K562 (cell line): ENCODE results near the gene LRRC4C. TPM values are rescaled to one million over a fixed set of nuclear protein-coding genes. Genes with fewer than 3 reads are reported as not detected.

Experiments used
- ATAC-seq: fragments of 200-7000 bp; cut with Tn5 transposase; 3 replicates; pipeline ENCODE4 v1.9.1; 2020; ENCODE audit warnings: moderate library complexity
- BruUV-seq: library from RNA; stranded (reverse); fragments of 400-500 nt; replicated peaks from 2 replicates; lab custom pipeline; 2021; lab: Mats Ljungman, UMichigan
- CTCF ChIA-PET: fragments of 300-600 bp; formaldehyde crosslinking; extraction: SDS; loops from one replicate; lab custom pipeline; 2021; ENCODE audit warnings: low intra/inter-chr PET ratio; lab: Yijun Ruan, JAX
- POLR2A ChIA-PET: fragments of 300-600, 350-650 bp; sonication (Branson Sonifier 250); formaldehyde crosslinking; extraction: SDS; loops from one replicate; lab custom pipeline; 2021; ENCODE audit warnings: antibody characterized with exemption, inconsistent platforms; lab: Yijun Ruan, JAX
- DNase-seq, 4 experiments: peaks; one replicate each; pipeline versions ENCODE4 v3.0.0 to v3.0.0-alpha.2; 2011 to 2018; ENCODE audit warnings: low spot score in 3 of 4, mixed read lengths in 3 of 4; ENCODE audit errors: extremely low read depth in 1 of 4
- FAIRE-seq: peaks from 2 replicates; lab custom pipeline; 2011; peaks lifted over from hg19 to GRCh38; lab: Jason Lieb, UNC
- H2AFZ ChIP-seq: 2 replicates; pipeline ENCODE4 v1.6.0; 2011; ENCODE audit warnings: low read depth, low read length, control low read depth, inconsistent platforms
- H3K27ac ChIP-seq: fragments of 200-600 bp; 3 replicates; pipeline ENCODE4 v1.8.0; 2011; ENCODE audit warnings: low read depth, mild to moderate bottlenecking, control low read depth, inconsistent platforms, low read length, moderate library complexity, mixed read lengths; ENCODE audit errors: extremely low read depth
- H3K27me3 ChIP-seq, 2 experiments: fragments of 300-600 bp in 1 of 2; 2 replicates in 1 of 2; 3 replicates in 1 of 2; pipeline versions ENCODE4 v1.6.0 to v1.8.0; 2011; ENCODE audit warnings: inconsistent platforms in 2 of 2, low read length in 2 of 2, mild to moderate bottlenecking in 1 of 2, mixed read lengths in 1 of 2, moderate library complexity in 1 of 2; ENCODE audit not compliant: control insufficient read depth in 2 of 2, insufficient read depth in 2 of 2
- H3K36me3 ChIP-seq: fragments of 300-600 bp; 3 replicates; pipeline ENCODE4 v1.8.0; 2011; ENCODE audit warnings: mild to moderate bottlenecking, low read length, inconsistent platforms; ENCODE audit not compliant: control insufficient read depth, insufficient read depth
- H3K4me1 ChIP-seq, 2 experiments: fragments of 200-600 bp in 1 of 2; replicated peaks in 1 of 2; 2 replicates in 1 of 2; 3 replicates in 1 of 2; pipeline versions ENCODE4 v1.5.1 to v1.8.0; 2011; ENCODE audit warnings: inconsistent platforms in 2 of 2, low read length in 2 of 2, mild to moderate bottlenecking in 1 of 2, mixed read lengths in 1 of 2, moderate library complexity in 1 of 2; ENCODE audit not compliant: control insufficient read depth in 2 of 2, insufficient read depth in 2 of 2
- H3K4me2 ChIP-seq: 2 replicates; pipeline ENCODE4 v1.6.1; 2011; ENCODE audit warnings: low read length, control low read depth, inconsistent platforms, mixed read lengths; ENCODE audit not compliant: insufficient read depth
- H3K4me3 ChIP-seq: fragments of 200-600 bp; sonication (generic), shearing (Covaris generic); 2 replicates; pipeline ENCODE4 v1.5.1; 2016; ENCODE audit warnings: control low read depth, inconsistent platforms
- H3K79me2 ChIP-seq: fragments of 200-600 bp; 3 replicates; pipeline ENCODE4 v1.8.0; 2011; ENCODE audit warnings: low read length, inconsistent platforms; ENCODE audit not compliant: control insufficient read depth, insufficient read depth
- H3K9ac ChIP-seq, 2 experiments: 2 replicates each; pipeline versions ENCODE4 v1.6.0 to v1.6.1; 2011; ENCODE audit warnings: low read depth in 2 of 2, low read length in 2 of 2, control low read depth in 1 of 2, inconsistent platforms in 1 of 2, mild to moderate bottlenecking in 1 of 2, mixed read lengths in 1 of 2; ENCODE audit not compliant: insufficient read depth in 1 of 2
- H3K9me1 ChIP-seq: one replicate; pipeline ENCODE4 v1.6.0; 2011; ENCODE audit warnings: inconsistent platforms, mild to moderate bottlenecking, low read length, moderate library complexity; ENCODE audit not compliant: control insufficient read depth, insufficient read depth
- H3K9me3 ChIP-seq: replicated peaks from 2 replicates; pipeline ENCODE4 v1.5.1; 2011; ENCODE audit warnings: low read depth, low read length, inconsistent platforms; ENCODE audit not compliant: control insufficient read depth, insufficient read depth
- H4K20me1 ChIP-seq: replicated peaks from 2 replicates; pipeline ENCODE4 v1.6.1; 2011; ENCODE audit warnings: low read length, inconsistent platforms, mixed read lengths; ENCODE audit not compliant: control insufficient read depth, insufficient read depth
- BHLHE40 ChIP-seq: IDR thresholded peaks from 2 replicates; pipeline ENCODE4 v1.6.1; 2011; ENCODE audit warnings: low read length, improper control_type of control experiment
- CC2D1A ChIP-seq: fragments of 450-650 bp; IDR thresholded peaks from 2 replicates; pipeline ENCODE4 v1.6.1; 2017; ENCODE audit warnings: mild to moderate bottlenecking
- FOSL1 ChIP-seq: fragments of 200-800 bp; sonication (Bioruptor generic); conservative IDR thresholded peaks from 2 replicates; pipeline ENCODE4 v1.6.1; 2016; ENCODE audit warnings: missing genetic modification characterization, missing compliant biosample characterization
- KAT8 ChIP-seq: fragments of 450-650 bp; IDR thresholded peaks from 2 replicates; pipeline ENCODE4 v1.6.1; 2016; ENCODE audit warnings: low read depth, mild to moderate bottlenecking
- KLF13 ChIP-seq: fragments of 450-650 bp; IDR thresholded peaks from 2 replicates; pipeline ENCODE4 v1.6.1; 2016; ENCODE audit warnings: missing genetic modification characterization, low read depth, mild to moderate bottlenecking, missing compliant biosample characterization, moderate library complexity, borderline replicate concordance
- MTF1 ChIP-seq: fragments of 250-450 bp; sonication (Bioruptor Pico); IDR thresholded peaks from 2 replicates; pipeline ENCODE4 v1.9.0; 2021; ENCODE audit warnings: moderate library complexity, mild to moderate bottlenecking, inconsistent platforms, borderline replicate concordance
- RBM17 ChIP-seq: fragments of 200-400 bp; formaldehyde crosslinking; IDR thresholded peaks from 2 replicates; pipeline ENCODE4 v1.6.1; 2017; ENCODE audit warnings: low read depth, mild to moderate bottlenecking, low read length, borderline replicate concordance
- RFX7 ChIP-seq: fragments of 250-450 bp; sonication (Bioruptor Pico); IDR thresholded peaks from 2 replicates; pipeline ENCODE4 v1.5.1; 2021; ENCODE audit warnings: mild to moderate bottlenecking
- SAFB2 ChIP-seq: fragments of 200-400 bp; formaldehyde crosslinking; IDR thresholded peaks from 2 replicates; pipeline ENCODE4 v1.6.1; 2018; ENCODE audit warnings: borderline replicate concordance, low read length, low read depth, moderate library complexity; ENCODE audit not compliant: severe bottlenecking
- TCF7L2 ChIP-seq: fragments of 150-350 bp; IDR thresholded peaks from 2 replicates; pipeline ENCODE4 v1.6.1; 2016; ENCODE audit warnings: low read depth, mild to moderate bottlenecking, low read length, moderate library complexity
- U2AF2 ChIP-seq: fragments of 200-400 bp; formaldehyde crosslinking; optimal IDR thresholded peaks from 2 replicates; pipeline ENCODE3; 2017; ENCODE audit warnings: low read depth, mild to moderate bottlenecking, low read length
- ZFX ChIP-seq: sonication (generic); formaldehyde crosslinking; IDR thresholded peaks from 2 replicates; pipeline ENCODE4 v1.8.0; 2022; ENCODE audit warnings: mild to moderate bottlenecking, missing genetic modification reagents, moderate library complexity
- ZNF12 ChIP-seq: sonication (generic); formaldehyde crosslinking; IDR thresholded peaks from 2 replicates; pipeline ENCODE4 v1.4.0; 2020; ENCODE audit warnings: mild to moderate bottlenecking, missing genetic modification reagents
- ZNF23 ChIP-seq: fragments of 250-450 bp; sonication (Bioruptor Pico); IDR thresholded peaks from 2 replicates; pipeline ENCODE4 v1.4.0; 2020; ENCODE audit warnings: mild to moderate bottlenecking
- WGBS: fragments of 100-300 bp; shearing (Covaris generic); methylation state at CpG from one replicate; pipeline ENCODE4 v1.1.6; 2016; ENCODE audit warnings: low coverage, mixed read lengths; ENCODE audit not compliant: insufficient coverage; ENCODE audit errors: missing lambda C conversion rate; 5-methylcytosine and 5-hydroxymethylcytosine counted together
- in situ Hi-C: fragments of 300-500 bp; cut with MboI; formaldehyde crosslinking; loops from 4 replicates; pipeline ENCODE4 v1.15.0; 2018; ENCODE audit warnings: inconsistent platforms, mixed read lengths
- intact Hi-C: fragments of 100-400 bp; cut with micrococcal nuclease; formaldehyde crosslinking; loops from 2 replicates; pipeline ENCODE4 v1.14.2; 2022
- polyA plus RNA-seq, 8 experiments: library from polyadenylated mRNA; depleted of rRNA in 4 of 8; stranded (reverse) in 5 of 8; unstranded in 3 of 8; fragments of >200 nt; fragmentation: Nextera tagmentation in 2 of 8; fragmentation: Illumina TruSeq in 1 of 8; extraction: Ambion mirVana in 2 of 8; extraction: Trizol in 1 of 8; gene quantifications; 2 replicates each; pipeline versions ENCODE4 v1.2.1 to v1.2.3, GENCODE V29; 2011 to 2014; ENCODE audit warnings: inconsistent platforms in 1 of 8, missing spikeins in 1 of 8
- total RNA-seq, 7 experiments: library from RNA; depleted of rRNA in 6 of 7; stranded (reverse); fragments of >200 nt in 6 of 7; fragmentation: Illumina TruSeq in 2 of 7; extraction: Trizol in 2 of 7; gene quantifications; 2 replicates each; pipeline versions ENCODE4 v1.2.1 to v1.2.3, GENCODE V29; 2011 to 2021; ENCODE audit warnings: low replicate concordance in 1 of 7

LRRC4C gene
- total and polyA plus RNA-seq, 9 of the 15 experiments (the other 6 are each of a cell fraction or from before 2014, with no cell fraction given) = not detected

- no peak for TF ChIP-seq KAT8
Measured at GRCh38 chr11:40179541-40179940, 1279.9 kb downstream of the LRRC4C start (continued).

- Histone ChIP-seq H3K27me3 (no peaks in the 10 kb centered on the region), H4K20me1 (no peaks in the 10 kb centered on the region), H3K4me1 (no peaks in the 10 kb centered on the region), H3K4me3 (no peak overlapping the region), H3K9ac (no peak overlapping the region), H3K27ac (no peak overlapping the region), H3K9me3 (no peaks in the 10 kb centered on the region), H3K79me2 (no peaks in the 10 kb centered on the region), H2AFZ (no peak overlapping the region), H3K36me3 (no peaks in the 10 kb centered on the region), H3K4me2 (no peak overlapping the region), H3K9me1 (no peaks in the 10 kb centered on the region)
- 0% methylated on average over 2 of the region's 2 CpGs for WGBS
- intact Hi-C loops (no loop called here), in situ Hi-C loops (no loop called here)
- POLR2A ChIA-PET = no interaction called here
- no TSS peak for BruUV-seq
- ATAC-seq = no peak
- TF ChIP-seq MTF1 (CRISPR knock-in tag) (no peak), ZNF12 (CRISPR knock-in tag) (no peak)
- no peak for DNase-seq
- no peak for FAIRE-seq
- CTCF ChIA-PET = no interaction called here
Measured at GRCh38 chr11:40178470-40178869, 1281.0 kb downstream of the LRRC4C start.

GRCh38 chr11:40175980-40176379 is 1283.5 kb downstream of the LRRC4C start:
- H3K27me3 ChIP-seq = no peaks in the 10 kb centered on the region
- BruUV-seq = no TSS peak
- 15% methylated on average over 3 of the region's 3 CpGs for WGBS
- no peak overlapping the region for H3K4me3 ChIP-seq
- H3K9me3 ChIP-seq = no peaks in the 10 kb centered on the region; the same call in 1 of the 2 replicates
- H3K4me2 ChIP-seq = no peak overlapping the region
- TF ChIP-seq KLF13 (tag) (no peak), BHLHE40 (no peak), FOSL1 (tag) (no peak), SAFB2 (no peak), U2AF2 (no peak), ZNF23 (no peak), RFX7 (CRISPR knock-in tag) (no peak), CC2D1A (no peak), ZFX (CRISPR knock-in tag) (no peak), RBM17 (no peak), TCF7L2 (no peak)
- H3K9ac ChIP-seq = no peak overlapping the region
- H3K9me1 ChIP-seq = no peaks in the 10 kb centered on the region
- no peaks in the 10 kb centered on the region for H4K20me1 ChIP-seq
- ChIA-PET POLR2A (no interaction called here), CTCF (no interaction called here)
- in situ Hi-C loops (no loop called here), intact Hi-C loops (no loop called here)
- no peak overlapping the region for H3K27ac ChIP-seq
- no peaks in the 10 kb centered on the region for H3K36me3 ChIP-seq
- DNase-seq = no peak
- no peaks in the 10 kb centered on the region for H3K4me1 ChIP-seq
- FAIRE-seq = no peak
- no peaks in the 10 kb centered on the region for H3K79me2 ChIP-seq
- no peak overlapping the region for H2AFZ ChIP-seq
- ATAC-seq = no peak
